Uterus (tissue), 4 donors: Measurements from ENCODE around the gene PJVK. TPM values are rescaled to one million over a fixed set of nuclear protein-coding genes. Genes with fewer than 3 reads are reported as not detected.

Experiments used
- DNase-seq, 2 donors: peaks; one replicate each; pipeline ENCODE4 v3.0.0-alpha.2; 2019 to 2020
- H3K27ac ChIP-seq, 2 donors: fragments of 200-600 bp; sonication (generic); 1 replicate in 1 of 2; 2 replicates in 1 of 2; pipeline ENCODE4 v1.5.1; 2016 to 2018
- H3K27me3 ChIP-seq, 2 donors: fragments of 200-600 bp; sonication (generic); one replicate each; pipeline ENCODE4 v1.5.1; 2018 to 2019; ENCODE audit warnings: control low read depth in 1 of 2
- H3K36me3 ChIP-seq, 2 donors: fragments of 200-600 bp; sonication (generic); one replicate each; pipeline ENCODE4 v1.5.1; 2019; ENCODE audit warnings: control low read depth in 1 of 2
- H3K4me1 ChIP-seq, 2 donors: fragments of 200-600 bp; sonication (generic); one replicate each; pipeline ENCODE4 v1.5.1; 2018 to 2019; ENCODE audit warnings: control low read depth in 1 of 2
- H3K4me3 ChIP-seq, 2 donors: fragments of 200-600 bp; sonication (generic); 1 replicate in 1 of 2; 2 replicates in 1 of 2; pipeline ENCODE4 v1.5.1; 2018 to 2019; ENCODE audit warnings: mild to moderate bottlenecking in 1 of 2
- H3K9me3 ChIP-seq, 2 donors: fragments of 200-600 bp; sonication (generic); one replicate each; pipeline ENCODE4 v1.5.1; 2019; ENCODE audit warnings: control low read depth in 1 of 2
- POLR2A ChIP-seq, 2 donors: fragments of 450-650 bp; IDR thresholded peaks; one replicate each; pipeline ENCODE4 v1.6.1; 2016; ENCODE audit warnings: antibody characterized with exemption in 2 of 2, mild to moderate bottlenecking in 1 of 2, moderate library complexity in 1 of 2
- intact Hi-C: fragments of 100-400 bp; cut with DNase I; formaldehyde crosslinking; loops from one replicate; pipeline ENCODE4 v1.15.1; 2023; ENCODE audit warnings: low total_unique reads
- total RNA-seq, 4 donors: library from RNA; depleted of rRNA in 3 of 4; stranded (reverse); fragments of >200 nt in 3 of 4; gene quantifications; one replicate each; pipeline versions ENCODE4 v1.1.0 to v1.2.4, GENCODE V29; 2014 to 2023
- TF ChIP-seq, protein P1 (sequence below), 4 experiments: fragments of 200-600 bp in 2 of 4; fragments of 450-650 bp in 2 of 4; sonication (generic) in 2 of 4; IDR thresholded peaks; one replicate each; pipeline ENCODE4 v1.5.1; 2016 to 2019; ENCODE audit warnings: antibody characterized with exemption in 4 of 4, mild to moderate bottlenecking in 2 of 4, moderate library complexity in 1 of 4
- donor health status: DM: yes; HTN: yes; CAD: no.

Gene PJVK, protein sequence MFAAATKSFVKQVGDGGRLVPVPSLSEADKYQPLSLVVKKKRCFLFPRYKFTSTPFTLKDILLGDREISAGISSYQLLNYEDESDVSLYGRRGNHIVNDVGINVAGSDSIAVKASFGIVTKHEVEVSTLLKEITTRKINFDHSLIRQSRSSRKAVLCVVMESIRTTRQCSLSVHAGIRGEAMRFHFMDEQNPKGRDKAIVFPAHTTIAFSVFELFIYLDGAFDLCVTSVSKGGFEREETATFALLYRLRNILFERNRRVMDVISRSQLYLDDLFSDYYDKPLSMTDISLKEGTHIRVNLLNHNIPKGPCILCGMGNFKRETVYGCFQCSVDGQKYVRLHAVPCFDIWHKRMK
- total RNA-seq = 1 to 10 TPM in 3 of 4 donors, not detected in 1; 3.8 to 9.4 (median 7.5) TPM

- intact Hi-C loops = loop anchor here (2.0 kb wide), 1 partner anchor 30 kb away; the partner anchor contains the start of gene PLEKHA3
- H3K9me3 ChIP-seq = no peaks in the 10 kb centered on the region
- peak; percentile 98 to 99 for DNase-seq
- H3K4me3 ChIP-seq = peak within 1 kb of the TSS; percentile 66 to 85
- TF ChIP-seq, protein P1, sequence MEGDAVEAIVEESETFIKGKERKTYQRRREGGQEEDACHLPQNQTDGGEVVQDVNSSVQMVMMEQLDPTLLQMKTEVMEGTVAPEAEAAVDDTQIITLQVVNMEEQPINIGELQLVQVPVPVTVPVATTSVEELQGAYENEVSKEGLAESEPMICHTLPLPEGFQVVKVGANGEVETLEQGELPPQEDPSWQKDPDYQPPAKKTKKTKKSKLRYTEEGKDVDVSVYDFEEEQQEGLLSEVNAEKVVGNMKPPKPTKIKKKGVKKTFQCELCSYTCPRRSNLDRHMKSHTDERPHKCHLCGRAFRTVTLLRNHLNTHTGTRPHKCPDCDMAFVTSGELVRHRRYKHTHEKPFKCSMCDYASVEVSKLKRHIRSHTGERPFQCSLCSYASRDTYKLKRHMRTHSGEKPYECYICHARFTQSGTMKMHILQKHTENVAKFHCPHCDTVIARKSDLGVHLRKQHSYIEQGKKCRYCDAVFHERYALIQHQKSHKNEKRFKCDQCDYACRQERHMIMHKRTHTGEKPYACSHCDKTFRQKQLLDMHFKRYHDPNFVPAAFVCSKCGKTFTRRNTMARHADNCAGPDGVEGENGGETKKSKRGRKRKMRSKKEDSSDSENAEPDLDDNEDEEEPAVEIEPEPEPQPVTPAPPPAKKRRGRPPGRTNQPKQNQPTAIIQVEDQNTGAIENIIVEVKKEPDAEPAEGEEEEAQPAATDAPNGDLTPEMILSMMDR (IDR thresholded peaks at IDR 0.05) = peak; percentile 5 to 27 (median 24)
- TF ChIP-seq POLR2A (IDR thresholded peaks at IDR 0.05) = peak; percentile 91 to 98
- H3K27ac ChIP-seq = peak within 1 kb of the TSS; percentile 97 to 98
- H3K4me1 ChIP-seq = no peaks in the 10 kb centered on the region
- H3K36me3 ChIP-seq = no peaks in the 10 kb centered on the region
- H3K27me3 ChIP-seq = no peaks in the 10 kb centered on the region
Measured at GRCh38 chr2:178450774-178451525, at the start of gene PJVK, which contains the start of gene PRKRA. Gene PJVK, plus strand, starts transcription at chr2:178451378. Its CDS starts 2,032 bp downstream, at chr2:178453410. Gene PRKRA, minus strand, starts transcription at chr2:178451175. Its CDS starts 145 bp downstream, at chr2:178451030.

- intact Hi-C loops = no loop called here
- no peak for DNase-seq
- Histone ChIP-seq H3K9me3 (no peaks in the 10 kb centered on the region), H3K27ac (no peak overlapping the region), H3K36me3 (no peaks in the 10 kb centered on the region), H3K27me3 (no peaks in the 10 kb centered on the region), H3K4me1 (no peaks in the 10 kb centered on the region), H3K4me3 (no peak overlapping the region)
- TF ChIP-seq, protein P1 (IDR thresholded peaks at IDR 0.05) = no peak
- no peak for TF ChIP-seq POLR2A (IDR thresholded peaks at IDR 0.05)
Measured at GRCh38 chr2:178401994-178402437, 49.2 kb upstream of the PJVK start.

- no peak for DNase-seq
- intact Hi-C loops = no loop called here
- H3K36me3 ChIP-seq = no peaks in the 10 kb centered on the region
- H3K9me3 ChIP-seq = no peaks in the 10 kb centered on the region
- no peak overlapping the region for H3K27ac ChIP-seq
- no peak for TF ChIP-seq POLR2A (IDR thresholded peaks at IDR 0.05)
- TF ChIP-seq, protein P1 (IDR thresholded peaks at IDR 0.05) = no peak
- H3K27me3 ChIP-seq = no peaks in the 10 kb centered on the region
- H3K4me3 ChIP-seq = no peak overlapping the region
- no peaks in the 10 kb centered on the region for H3K4me1 ChIP-seq
Measured at GRCh38 chr2:178403671-178404306, 47.4 kb upstream of the PJVK start.

DNA sequence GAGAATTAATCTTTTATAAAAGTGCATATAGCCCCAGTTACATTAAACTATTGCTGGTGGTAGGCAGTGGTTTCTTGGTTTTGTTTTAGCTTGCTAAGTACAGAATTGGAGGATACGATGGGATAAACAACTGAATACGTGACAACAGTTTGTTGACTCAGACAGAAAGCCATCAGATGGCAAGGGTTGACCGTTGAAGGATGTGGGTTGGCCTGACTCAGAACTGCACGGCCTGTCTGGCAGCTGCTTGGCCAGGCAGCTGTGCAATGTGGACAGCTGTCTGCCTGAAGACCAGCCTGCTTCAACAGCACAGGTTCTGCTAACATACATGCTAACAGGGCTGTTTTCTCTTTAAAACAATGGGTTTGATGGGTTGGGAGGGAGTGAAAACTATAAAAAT lies 46.8 kb upstream of the PJVK start:
- Histone ChIP-seq H3K36me3 (no peaks in the 10 kb centered on the region), H3K27me3 (no peaks in the 10 kb centered on the region), H3K4me3 (no peak overlapping the region), H3K27ac (no peak overlapping the region), H3K4me1 (no peaks in the 10 kb centered on the region), H3K9me3 (no peaks in the 10 kb centered on the region)
- DNase-seq = no peak
- intact Hi-C loops = no loop called here
- TF ChIP-seq POLR2A (IDR thresholded peaks at IDR 0.05) = no peak
- TF ChIP-seq, protein P1 (IDR thresholded peaks at IDR 0.05) = no peak
